Epithelial cell of proximal tubule (primary cell): Measurements from ENCODE around the gene TMEM18. TPM values are rescaled to one million over a fixed set of nuclear protein-coding genes. Genes with fewer than 3 reads are reported as not detected.

Experiments used
- DNase-seq: peaks from one replicate; pipeline ENCODE4 v3.0.0-alpha.2; 2011; ENCODE audit warnings: low read depth
- H3K4me3 ChIP-seq: 2 replicates; pipeline ENCODE4 v1.5.1; 2011; ENCODE audit warnings: low read depth, mild to moderate bottlenecking, low read length
- total RNA-seq: library from RNA; depleted of rRNA; stranded (reverse); fragments of >200 nt; gene quantifications from 2 replicates; pipeline ENCODE4 v1.2.3, GENCODE V29; 2015
- TF ChIP-seq, protein P1 (sequence below): conservative IDR thresholded peaks from 2 replicates; pipeline ENCODE4 v1.5.1; 2012; ENCODE audit warnings: low read depth, mild to moderate bottlenecking, low read length

TMEM18 gene
- total RNA-seq, 1 donor from 2014 or later, result 39.4 TPM

DNA sequence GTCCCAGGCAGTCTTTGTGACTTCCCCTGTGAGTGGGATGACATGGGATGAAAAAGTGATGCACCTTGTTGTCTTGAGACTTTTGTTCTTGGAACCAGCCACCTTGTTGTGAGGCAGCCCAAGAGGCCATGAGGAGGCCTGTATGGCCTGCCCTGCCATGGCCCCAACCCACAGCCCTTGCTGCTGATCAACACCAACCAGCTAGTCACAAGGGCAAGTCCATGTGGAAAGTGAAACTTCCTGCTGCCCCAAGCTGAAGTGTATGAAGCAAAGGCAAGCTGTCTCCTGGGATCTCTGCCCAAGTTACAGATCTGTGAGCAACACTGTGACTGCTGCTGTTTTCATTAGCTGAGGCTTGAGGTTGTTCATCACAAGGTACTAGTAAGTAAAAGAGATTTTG, 21.6 kb downstream of the TMEM18 start:
- TF ChIP-seq, protein P1, sequence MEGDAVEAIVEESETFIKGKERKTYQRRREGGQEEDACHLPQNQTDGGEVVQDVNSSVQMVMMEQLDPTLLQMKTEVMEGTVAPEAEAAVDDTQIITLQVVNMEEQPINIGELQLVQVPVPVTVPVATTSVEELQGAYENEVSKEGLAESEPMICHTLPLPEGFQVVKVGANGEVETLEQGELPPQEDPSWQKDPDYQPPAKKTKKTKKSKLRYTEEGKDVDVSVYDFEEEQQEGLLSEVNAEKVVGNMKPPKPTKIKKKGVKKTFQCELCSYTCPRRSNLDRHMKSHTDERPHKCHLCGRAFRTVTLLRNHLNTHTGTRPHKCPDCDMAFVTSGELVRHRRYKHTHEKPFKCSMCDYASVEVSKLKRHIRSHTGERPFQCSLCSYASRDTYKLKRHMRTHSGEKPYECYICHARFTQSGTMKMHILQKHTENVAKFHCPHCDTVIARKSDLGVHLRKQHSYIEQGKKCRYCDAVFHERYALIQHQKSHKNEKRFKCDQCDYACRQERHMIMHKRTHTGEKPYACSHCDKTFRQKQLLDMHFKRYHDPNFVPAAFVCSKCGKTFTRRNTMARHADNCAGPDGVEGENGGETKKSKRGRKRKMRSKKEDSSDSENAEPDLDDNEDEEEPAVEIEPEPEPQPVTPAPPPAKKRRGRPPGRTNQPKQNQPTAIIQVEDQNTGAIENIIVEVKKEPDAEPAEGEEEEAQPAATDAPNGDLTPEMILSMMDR, result no peak
- no peak overlapping the region for H3K4me3 ChIP-seq
- DNase-seq, result no peak

DNA sequence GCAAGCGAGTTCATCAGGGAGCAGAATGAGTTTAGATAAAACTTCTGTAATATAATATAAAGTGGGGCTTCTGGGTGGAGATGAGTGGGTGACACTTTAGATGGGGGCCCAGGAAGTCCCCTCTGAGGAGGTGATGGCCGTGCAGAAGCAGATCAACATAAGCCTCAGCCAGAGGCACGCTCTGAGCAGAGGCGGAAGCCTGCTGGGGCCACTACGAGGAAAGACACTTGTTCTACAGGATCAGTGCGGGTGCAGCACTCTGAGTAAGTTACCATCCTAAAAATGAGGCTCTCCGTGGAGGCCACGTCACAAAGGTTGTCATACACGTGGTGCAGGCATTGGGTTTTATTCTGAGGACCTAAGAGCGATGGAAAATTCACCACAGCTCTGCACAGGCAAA, 22.3 kb downstream of the TMEM18 start:
- TF ChIP-seq, protein P1, result no peak
- DNase-seq, result no peak
- no peak overlapping the region for H3K4me3 ChIP-seq

DNA sequence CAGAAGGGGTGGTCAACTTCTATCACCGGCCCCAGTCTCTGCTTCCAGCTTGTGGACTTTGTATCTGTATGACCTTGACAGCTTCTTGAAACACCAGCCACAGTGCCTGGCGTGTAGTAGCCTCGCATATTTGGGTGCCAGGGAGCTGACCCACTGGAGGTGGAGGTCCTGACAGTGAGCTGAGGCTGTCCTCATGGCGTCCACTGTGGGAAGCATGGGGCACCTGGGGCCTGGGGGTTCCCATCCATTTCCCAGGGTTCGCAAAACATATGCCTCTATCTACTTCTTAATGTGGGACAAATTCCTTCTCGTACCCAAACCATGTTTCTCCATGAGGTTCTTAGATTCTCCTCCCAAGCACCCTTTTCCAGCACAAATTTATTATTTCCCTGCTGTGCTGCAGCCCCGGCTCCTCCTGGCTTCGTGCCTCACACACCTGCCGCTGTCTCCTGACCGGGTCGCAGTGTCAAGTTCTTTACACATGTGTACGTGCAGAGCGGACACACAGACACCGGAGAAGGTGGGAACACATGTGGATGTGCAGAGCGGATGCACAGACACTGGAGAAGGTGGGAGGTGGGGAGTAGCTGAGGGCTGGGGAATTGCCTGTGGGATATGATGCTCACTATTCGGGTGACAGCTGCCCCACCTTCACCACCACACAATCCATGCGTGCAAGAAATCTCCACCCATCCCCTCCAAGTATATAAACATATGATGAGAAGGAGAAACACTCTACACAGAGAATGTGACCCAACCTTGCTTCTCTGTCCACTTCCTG, 23.4 kb downstream of the TMEM18 start:
- no peak overlapping the region for H3K4me3 ChIP-seq
- TF ChIP-seq, protein P1, result no peak

DNA sequence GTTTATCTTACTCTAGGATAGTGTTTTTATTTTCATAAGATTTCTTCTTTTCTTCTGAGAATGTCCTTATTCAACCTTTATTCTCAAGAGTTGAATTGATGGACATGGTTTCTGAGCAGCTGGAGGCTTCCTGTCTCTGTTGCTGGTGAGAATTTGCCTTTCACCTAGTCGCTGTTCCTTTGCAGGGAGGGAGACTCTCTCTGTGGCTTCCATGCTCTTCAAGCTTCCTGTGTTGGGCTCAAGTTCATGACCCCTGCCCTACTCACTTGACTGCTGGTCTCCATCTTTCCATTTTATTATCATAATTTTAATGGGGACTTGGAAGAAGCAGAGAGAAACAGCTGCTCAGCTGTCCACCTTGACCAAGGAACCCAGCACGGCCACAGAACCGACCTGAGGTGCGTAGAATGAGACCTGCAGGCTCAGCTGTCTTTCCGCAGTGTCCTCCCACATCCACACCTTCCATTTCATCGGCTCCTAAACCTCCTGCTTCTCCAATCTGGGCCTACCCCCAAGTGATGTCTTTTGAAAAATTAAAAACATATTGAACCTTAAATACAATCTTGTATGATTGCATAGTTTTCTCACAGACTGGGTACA, 24.2 kb downstream of the TMEM18 start:
- TF ChIP-seq, protein P1, result no peak
- DNase-seq, result no peak

More for the DNA sequence above, 23.4 kb downstream of the TMEM18 start:
- no peak for DNase-seq

DNA sequence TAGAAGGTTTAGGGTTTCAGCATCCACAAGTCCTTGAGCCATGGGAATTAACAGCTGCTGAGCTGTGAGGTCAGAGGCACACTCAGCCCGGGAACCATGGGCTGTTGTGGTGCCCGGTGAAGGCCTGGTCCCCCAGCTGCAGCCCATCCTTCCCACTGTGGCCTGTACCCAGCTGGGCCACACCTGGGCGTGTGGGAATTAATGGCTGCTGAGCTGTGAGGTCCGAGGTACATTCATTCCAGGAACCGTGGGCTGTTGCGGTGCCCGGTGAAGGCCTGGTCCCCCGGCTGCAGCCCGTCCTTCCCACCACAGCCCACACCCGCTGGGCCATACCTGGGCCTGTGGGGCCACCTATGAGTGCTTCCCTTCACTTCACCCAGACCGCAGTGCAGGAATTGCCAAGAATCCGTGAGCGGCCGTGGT, 25.2 kb downstream of the TMEM18 start:
- no peak for DNase-seq
- TF ChIP-seq, protein P1, result no peak
- no peak overlapping the region for H3K4me3 ChIP-seq

More for the DNA sequence above, 24.2 kb downstream of the TMEM18 start:
- H3K4me3 ChIP-seq, result no peak overlapping the region

DNA sequence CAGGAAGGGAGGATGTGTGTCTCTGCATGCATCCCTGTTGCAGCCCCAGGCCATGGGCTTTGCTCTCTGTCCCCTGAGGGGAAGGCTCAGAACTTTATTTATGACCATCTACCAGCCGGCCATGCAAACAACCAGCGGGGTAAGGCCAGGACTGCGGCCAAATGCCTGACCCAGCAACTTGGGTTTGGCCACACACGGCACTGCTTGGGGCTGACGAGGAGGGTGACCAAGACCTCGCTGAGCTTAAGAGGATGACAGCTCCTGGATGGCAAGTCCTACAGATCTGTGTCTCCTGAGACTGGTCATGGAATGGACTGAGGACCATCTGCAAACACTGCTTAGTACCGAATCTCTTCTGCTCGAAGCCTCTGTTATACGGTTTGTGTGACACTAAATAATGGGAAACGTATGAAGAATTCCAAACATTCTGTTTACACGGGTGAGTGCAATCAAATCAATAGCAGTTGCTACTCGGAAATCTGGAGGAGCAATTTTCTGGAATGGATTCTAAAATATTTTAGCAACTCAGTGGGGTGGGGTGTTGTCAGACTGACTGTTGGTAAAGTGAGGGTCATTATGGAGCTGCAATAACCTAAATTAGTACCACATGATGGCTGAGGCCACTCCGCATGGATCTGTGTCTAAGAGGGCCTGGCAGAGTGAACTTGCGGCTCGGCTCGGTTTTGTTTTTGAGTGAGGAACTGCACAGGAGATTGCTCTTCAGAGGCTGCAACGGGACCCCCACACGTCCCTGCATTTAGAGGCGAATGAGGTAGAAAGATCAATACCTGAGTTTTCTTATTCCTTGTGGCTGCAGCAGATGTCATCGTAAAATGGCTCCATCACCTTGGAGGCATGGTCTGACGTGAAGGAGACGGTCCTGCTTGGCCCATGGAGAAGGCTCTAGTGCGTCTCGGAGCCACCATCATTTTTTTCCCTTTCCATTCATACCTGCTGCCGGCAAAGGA, 26.6 kb downstream of the TMEM18 start:
- H3K4me3 ChIP-seq, result no peak overlapping the region
- TF ChIP-seq, protein P1, result no peak
- DNase-seq, result no peak
